ENCODE results near the gene FAM47E. TPM values are rescaled to one million over a fixed set of nuclear protein-coding genes. Genes with fewer than 3 reads are reported as not detected.

The FAM47E gene
- total and polyA plus RNA-seq, 2 donors (not counting 3 experiments of a cell fraction or from before 2014, with no cell fraction given): 0.11 TPM; not detected in 1

DNA sequence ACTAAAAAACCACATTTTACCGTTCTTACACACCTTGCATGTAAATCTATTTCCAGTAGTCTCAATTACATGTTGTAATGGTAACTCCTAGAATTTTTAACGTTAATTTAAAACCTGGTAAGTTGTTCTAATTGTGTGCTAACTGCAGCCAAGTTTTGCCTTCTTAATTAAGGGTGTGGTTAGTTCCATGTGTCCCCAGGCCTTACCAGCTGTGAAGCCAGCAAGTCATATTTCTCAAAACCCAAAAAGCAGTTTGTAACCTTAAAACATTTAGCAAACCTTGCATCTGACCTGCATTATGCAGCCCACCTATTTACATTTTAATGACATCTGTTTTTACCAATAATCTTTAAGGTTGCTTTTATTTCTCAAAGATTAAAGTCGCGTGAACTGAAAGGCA lies 18.4 kb upstream of the FAM47E start:
- Histone ChIP-seq H3K79me2 (ENCODE audit: control insufficient read depth, insufficient read depth, low read length) (no peaks in the 10 kb centered on the region), H3K9me1 (replicated peaks; ENCODE audit: control insufficient read depth, extremely low read depth, insufficient read depth, low read length) (no peaks in the 10 kb centered on the region), H2AFZ (ENCODE audit: low read depth, low read length) (no peak overlapping the region), H3K27ac (ENCODE audit: insufficient read depth, low read depth, low read length) (no peak overlapping the region), H3K4me3 (replicated peaks in 1 of 3; ENCODE audit: insufficient read depth in 1 of 3, low read depth in 1 of 3, low read length in 3 of 3) (no peak overlapping the region), H3K27me3 (ENCODE audit: control insufficient read depth in 2 of 2, insufficient read depth in 2 of 2, low read length in 2 of 2) (peaks cover 13 to 20% of the 10 kb centered on the region in 2 experiments), H3K9ac (replicated peaks; ENCODE audit: extremely low read depth, insufficient read depth, low read length) (no peak overlapping the region), H3K4me2 (ENCODE audit: insufficient read depth, low read length) (no peak overlapping the region), H3K9me3 (replicated peaks; ENCODE audit: control insufficient read depth, insufficient read depth, low read length) (no peaks in the 10 kb centered on the region), H3K4me1 (ENCODE audit: control insufficient read depth, extremely low read depth, insufficient read depth, low read length) (no peaks in the 10 kb centered on the region), H4K20me1 (replicated peaks; ENCODE audit: control insufficient read depth, extremely low read depth, insufficient read depth, low read length) (no peaks in the 10 kb centered on the region), H3K36me3 (ENCODE audit: control insufficient read depth in 2 of 2, extremely low read depth in 1 of 2, insufficient read depth in 2 of 2, low read length in 2 of 2) (no peaks in the 10 kb centered on the region)
- no TSS peak for BruUV-seq (replicated peaks)
- no peak for DNase-seq (ENCODE audit: low read depth, low spot score)
- FAIRE-seq: no peak
- POLR2A ChIA-PET: no interaction called here
- intact Hi-C loops (cut with micrococcal nuclease): no loop called here
- CTCF ChIA-PET: interaction anchor here (1.6 kb wide), 1 partner anchor 53 kb away, joined by 3 read pairs; no protein-coding TSS in a partner anchor
- dilution Hi-C loops (cut with MboI; ENCODE audit: extremely low pct_ligation_motif_present, low sequenced_read_pairs): no loop called here
- TF ChIP-seq CTCF (IDR thresholded peaks at IDR 0.05; ENCODE audit: extremely low read depth in 1 of 2, insufficient read depth in 1 of 2, low read depth in 1 of 2, low read length in 2 of 2) (no peak), EZH2 (IDR thresholded peaks at IDR 0.05; ENCODE audit: borderline replicate concordance, low read depth, low read length, severe bottlenecking) (no peak), GATA2 (IDR thresholded peaks at IDR 0.05; ENCODE audit: insufficient read depth, insufficient read length, low read depth, low read length) (no peak), JUN (IDR thresholded peaks at IDR 0.05; ENCODE audit: borderline replicate concordance, insufficient read depth, insufficient read length, low read depth) (no peak), POLR2AphosphoS5 (IDR thresholded peaks at IDR 0.05; ENCODE audit: insufficient read depth, low read depth, low read length) (no peak), POLR2A (IDR thresholded peaks at IDR 0.05; ENCODE audit: low read depth, low read length) (no peak), MYC (IDR thresholded peaks at IDR 0.05; ENCODE audit: low read depth, low read length) (no peak), FOS (IDR thresholded peaks at IDR 0.05; ENCODE audit: borderline replicate concordance, insufficient read depth, low read length) (no peak)
- TF ChIP-seq, protein P1, sequence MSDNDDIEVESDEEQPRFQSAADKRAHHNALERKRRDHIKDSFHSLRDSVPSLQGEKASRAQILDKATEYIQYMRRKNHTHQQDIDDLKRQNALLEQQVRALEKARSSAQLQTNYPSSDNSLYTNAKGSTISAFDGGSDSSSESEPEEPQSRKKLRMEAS (IDR thresholded peaks at IDR 0.05; ENCODE audit: insufficient read depth, insufficient read length): no peak

Data from endothelial cell of umbilical vein (primary cell).